Right lobe of liver (tissue), 4 donors: Measurements from ENCODE around the gene SOWAHA.

Experiments
- POLR2A ChIP-seq: fragments of 450-650 bp; IDR thresholded peaks from one replicate; pipeline ENCODE4 v1.6.1; 2017; ENCODE audit warnings: antibody characterized with exemption, mild to moderate bottlenecking
- TF ChIP-seq, protein P1 (sequence below), 4 donors: fragments of 200-600 bp in 3 of 4; fragments of 450-650 bp in 1 of 4; IDR thresholded peaks; one replicate each; pipeline versions ENCODE4 v1.5.1 to v1.8.0; 2016 to 2022; ENCODE audit warnings: antibody characterized with exemption in 4 of 4, mild to moderate bottlenecking in 2 of 4
- donor health status: DM: no; HTN: no; CAD: no.
- donor health status: DM: no; HTN: no; CAD: no.
- donor health status: DM: no; HTN: yes; CAD: no.

DNA sequence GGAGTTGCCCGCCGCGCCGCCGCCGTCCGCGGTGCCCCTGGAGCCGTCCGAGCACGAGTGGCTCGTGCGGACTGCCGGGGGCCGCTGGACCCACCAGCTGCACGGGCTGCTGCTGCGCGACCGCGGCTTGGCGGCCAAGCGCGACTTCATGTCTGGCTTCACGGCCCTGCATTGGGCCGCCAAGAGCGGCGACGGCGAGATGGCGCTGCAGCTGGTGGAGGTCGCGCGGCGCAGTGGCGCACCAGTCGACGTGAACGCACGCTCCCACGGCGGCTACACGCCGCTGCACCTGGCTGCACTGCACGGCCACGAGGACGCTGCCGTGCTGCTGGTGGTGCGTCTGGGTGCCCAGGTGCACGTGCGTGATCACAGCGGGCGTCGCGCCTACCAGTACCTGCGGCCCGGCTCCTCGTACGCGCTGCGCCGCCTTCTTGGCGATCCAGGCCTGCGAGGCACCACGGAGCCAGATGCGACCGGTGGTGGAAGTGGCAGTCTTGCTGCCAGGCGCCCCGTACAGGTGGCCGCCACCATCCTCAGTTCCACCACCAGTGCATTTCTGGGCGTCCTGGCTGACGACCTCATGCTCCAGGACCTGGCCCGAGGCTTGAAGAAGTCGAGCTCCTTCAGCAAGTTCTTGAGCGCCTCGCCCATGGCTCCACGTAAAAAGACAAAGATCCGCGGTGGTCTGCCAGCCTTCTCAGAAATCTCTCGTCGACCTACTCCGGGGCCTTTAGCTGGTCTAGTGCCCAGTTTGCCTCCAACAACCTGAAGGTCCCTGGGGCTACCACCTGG lies 1.6 kb downstream of the SOWAHA start:
- TF ChIP-seq, protein P1, sequence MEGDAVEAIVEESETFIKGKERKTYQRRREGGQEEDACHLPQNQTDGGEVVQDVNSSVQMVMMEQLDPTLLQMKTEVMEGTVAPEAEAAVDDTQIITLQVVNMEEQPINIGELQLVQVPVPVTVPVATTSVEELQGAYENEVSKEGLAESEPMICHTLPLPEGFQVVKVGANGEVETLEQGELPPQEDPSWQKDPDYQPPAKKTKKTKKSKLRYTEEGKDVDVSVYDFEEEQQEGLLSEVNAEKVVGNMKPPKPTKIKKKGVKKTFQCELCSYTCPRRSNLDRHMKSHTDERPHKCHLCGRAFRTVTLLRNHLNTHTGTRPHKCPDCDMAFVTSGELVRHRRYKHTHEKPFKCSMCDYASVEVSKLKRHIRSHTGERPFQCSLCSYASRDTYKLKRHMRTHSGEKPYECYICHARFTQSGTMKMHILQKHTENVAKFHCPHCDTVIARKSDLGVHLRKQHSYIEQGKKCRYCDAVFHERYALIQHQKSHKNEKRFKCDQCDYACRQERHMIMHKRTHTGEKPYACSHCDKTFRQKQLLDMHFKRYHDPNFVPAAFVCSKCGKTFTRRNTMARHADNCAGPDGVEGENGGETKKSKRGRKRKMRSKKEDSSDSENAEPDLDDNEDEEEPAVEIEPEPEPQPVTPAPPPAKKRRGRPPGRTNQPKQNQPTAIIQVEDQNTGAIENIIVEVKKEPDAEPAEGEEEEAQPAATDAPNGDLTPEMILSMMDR (IDR thresholded peaks at IDR 0.05), result no peak
- TF ChIP-seq POLR2A, result no peak
